ENCODE measurements around the gene EGFL6.
A peak's percentile ranks its signal among the peaks of the same experiment; 100 is the strongest.
"Not testable (repeated sequence)": the region's sequence is repeated elsewhere in the genome, so short reads cannot be mapped to it uniquely, and the experiment has no call there.

EGFL6 gene

DNA sequence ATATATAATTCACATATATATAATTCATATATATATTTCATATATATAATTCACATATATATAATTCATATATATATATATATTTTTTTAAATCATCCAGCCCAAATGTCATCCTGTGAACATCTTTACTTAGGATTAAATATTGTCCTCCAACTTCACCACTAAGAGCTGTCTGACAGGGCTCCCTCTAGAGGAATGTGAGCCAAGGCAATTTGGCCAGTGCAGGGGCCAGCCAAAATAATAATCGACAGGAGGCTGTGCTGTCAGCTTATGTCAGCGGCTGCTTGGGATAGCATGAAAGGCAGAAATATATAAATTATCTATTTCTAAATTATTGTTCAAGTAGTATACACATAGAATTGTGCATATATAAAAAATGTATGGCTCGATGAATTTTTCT lies 29.5 kb downstream of the EGFL6 start:
- no peak for DNase-seq

- DNase-seq = no peak
Measured at GRCh38 chrX:13599491-13599890, 30.1 kb downstream of the EGFL6 start.

DNA sequence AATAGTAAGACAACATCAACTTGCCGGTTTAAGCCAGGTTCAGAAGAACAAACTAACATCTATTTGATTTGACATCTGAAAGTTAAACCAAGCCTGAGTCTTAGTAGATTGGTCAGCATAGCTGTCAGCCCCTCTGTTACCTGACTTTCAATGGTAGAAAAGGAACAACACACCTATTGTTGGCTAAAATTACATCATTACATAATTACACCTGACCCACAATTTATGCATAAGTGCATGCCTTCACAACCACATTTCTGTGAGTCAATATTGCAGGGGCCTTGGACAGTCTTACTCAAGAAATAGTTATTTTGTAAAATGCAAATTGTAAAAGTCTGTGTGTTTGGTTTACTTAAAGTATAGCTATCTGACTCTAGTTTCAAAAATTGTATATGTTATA lies 36.2 kb downstream of the EGFL6 start:
- DNase-seq = no peak

DNA sequence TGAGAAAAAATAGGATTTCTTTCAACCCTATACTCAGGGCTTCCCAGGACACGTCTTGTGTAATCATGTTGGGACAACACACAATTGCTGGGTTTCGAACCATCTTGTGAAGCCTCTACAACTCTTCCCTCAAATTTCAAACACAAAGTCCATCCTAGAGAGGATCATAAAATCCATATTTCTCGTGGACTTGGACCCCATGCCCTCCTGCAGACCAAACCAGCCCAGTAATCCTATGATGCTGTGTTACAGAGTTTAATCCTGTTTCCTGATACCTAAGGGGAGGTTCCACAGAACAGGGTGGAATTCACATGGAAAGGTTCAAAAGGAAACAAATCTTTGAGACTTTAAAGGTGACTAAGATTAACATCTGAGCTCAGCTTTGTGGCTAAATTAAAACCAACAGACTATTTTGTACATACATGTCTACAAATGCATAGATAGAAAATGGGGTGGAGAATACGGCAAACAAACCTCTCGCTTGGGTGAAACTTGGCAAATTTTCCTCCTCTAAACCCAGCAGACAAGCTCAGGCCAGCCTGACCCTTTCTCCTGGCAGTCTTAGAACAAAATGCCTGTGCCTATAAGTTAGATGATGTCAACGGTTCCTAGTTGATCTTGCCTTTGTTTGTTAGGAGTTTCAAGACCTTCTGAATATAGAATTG lies 38.1 kb downstream of the EGFL6 start:
- no peak for DNase-seq

DNA sequence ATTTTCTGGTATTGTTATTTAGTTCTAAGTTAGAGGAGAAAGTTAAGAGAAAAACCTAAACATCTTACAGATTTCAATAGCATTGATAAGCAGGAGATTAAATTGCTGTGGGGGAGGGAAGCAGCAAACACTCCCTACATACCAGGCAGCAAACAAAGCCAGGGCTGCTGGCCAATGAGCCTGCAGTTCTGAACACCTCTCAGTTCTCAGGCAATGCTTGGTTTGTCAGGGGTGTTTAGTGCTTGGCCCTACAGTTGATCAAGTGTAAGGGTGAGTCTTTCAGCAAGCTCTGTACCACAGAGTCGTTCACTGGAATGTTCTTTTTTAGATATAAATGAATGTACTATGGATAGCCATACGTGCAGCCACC lies 38.6 kb downstream of the EGFL6 start:
- DNase-seq = no peak

- DNase-seq = no peak
Measured at GRCh38 chrX:13614154-13614553, 44.8 kb downstream of the EGFL6 start.

- no peak for DNase-seq
Measured at GRCh38 chrX:13620207-13620606, 50.8 kb downstream of the EGFL6 start.

DNA sequence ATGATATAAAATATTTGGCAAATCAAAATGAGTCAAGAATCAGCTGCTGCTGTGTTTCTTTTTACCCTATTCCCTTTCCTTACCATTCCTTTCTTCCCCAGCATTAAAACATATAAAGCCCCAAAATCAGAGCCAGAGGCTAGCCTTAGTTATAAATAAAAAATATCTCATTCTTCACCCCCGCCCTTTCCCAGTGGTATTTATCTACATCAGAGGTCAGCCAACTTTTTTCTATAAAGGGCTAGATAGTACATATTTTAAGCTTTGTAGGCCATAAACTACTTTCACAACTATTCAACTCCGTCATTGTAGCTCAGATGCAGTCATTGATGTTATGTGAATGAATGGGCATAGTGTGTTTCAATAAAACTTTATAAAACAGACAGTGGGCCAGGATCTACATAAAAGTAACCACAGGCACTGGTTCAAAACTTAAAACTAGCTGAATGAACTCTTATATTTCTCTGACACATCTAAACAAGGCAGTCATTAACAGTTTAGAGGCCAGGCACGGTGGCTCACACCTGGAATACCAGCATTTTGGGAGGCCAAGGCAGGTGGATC lies 53.1 kb downstream of the EGFL6 start:
- no peak for DNase-seq

DNA sequence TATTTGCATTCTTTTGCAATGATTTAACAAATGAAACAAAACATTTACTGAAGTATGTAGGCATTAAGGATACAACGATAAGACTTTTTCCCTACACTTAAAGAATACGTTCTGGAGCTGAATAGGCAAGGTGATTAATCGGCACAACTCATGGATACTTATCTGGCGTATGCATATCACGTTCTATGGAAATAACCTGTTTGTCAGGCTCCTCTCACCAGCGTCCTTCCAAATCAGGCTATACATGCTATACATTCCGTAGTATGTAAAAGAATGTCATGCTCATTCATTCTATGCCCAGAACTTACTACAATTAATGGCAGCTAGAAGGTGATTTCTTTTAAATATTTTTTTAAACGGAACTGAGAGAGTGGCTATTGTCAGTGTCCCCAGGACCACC lies 57.9 kb downstream of the EGFL6 start:
- no peak for DNase-seq

DNA sequence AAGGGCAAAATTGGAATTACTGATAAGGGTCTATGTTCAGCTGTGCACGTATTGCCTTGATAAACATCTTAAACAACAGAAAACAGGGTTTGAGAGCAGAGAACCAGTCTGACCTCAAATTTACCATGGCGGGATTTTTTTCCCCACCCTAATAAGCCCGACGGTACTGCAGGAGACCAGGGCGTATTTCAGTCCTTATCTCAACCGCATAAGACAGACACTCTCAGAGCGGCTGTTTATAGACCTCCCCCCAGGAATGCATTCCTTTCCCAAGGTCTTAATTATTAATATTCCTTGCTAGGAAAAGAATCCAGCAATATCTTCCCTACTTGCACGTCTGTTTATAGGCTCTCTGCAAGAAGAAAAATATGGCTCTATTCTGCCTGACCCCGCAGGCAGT lies 67.8 kb downstream of the EGFL6 start:
- DNase-seq = not testable (repeated sequence)

GRCh38 chrX:13638021-13638420 lies 68.6 kb downstream of the EGFL6 start:
- DNase-seq = no peak

DNA sequence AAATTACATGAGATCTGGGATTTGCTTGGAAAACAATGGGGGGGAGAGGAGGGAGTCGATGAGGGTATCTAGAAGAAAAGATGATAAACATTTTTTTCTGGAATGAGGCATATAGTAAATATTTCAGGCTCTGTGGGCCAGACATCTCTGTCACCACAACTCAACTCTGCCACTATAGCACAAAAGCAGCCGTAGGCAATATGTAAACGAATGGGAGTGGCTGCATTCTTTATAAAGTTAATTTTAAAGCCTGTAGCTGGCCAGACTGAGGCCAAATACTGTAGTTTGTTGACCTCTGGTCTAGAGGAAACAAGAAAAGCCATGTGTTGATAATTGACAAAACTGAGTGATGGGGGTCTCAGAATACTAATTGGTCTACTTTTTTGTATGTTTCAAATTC lies 69.4 kb downstream of the EGFL6 start:
- DNase-seq = no peak

GRCh38 chrX:13641684-13642083 lies 72.3 kb downstream of the EGFL6 start:
- not testable (repeated sequence) for DNase-seq

- DNase-seq = no peak
Measured at GRCh38 chrX:13645464-13646153, 76.2 kb downstream of the EGFL6 start.

GRCh38 chrX:13646154-13646549 lies 76.8 kb downstream of the EGFL6 start:
- peak; percentile 8 to 33 for DNase-seq

DNA sequence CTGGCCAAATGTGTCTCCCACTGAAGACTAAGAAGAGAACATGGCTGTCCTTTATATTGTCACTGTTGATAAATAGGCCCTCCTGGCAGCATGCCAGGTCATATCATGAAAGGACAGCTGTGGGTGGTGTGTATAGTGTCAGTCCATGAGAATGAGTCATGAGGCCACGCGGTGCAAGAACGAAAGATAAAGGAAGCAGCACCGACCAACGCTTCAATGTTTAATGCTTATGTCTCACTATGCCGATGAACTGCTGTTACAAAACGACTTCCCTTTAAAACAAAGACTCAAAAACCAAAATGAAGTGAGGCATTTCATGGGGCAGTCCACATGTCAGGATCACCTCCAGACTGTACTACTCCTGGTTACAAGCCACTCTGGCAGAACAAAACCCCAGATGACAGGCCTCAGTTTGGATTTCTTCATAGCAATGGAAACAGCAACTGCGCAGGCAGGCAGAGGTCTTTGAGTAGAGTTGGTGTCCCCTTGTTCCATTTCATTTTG lies 78.4 kb downstream of the EGFL6 start:
- DNase-seq = peak; percentile 56 to 63

DNA sequence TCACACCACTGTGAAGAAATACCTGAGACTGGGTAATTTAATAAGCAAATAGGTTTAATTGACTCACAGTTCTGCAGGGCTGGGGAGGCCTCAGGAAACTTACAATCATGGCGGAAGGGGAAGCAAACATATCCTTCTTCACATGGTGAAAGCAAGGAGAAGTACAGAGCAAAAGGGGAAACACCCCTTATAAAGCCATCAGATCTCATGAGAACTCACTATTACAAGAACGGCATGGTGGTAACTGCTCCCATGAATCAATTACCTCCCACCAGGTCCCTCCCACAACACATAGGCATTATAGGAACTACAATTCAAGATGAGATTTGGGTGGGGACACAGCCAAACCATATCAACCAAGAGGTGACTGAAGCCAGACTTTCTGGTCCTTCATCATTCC lies 78.9 kb downstream of the EGFL6 start:
- DNase-seq = not testable (repeated sequence)

- DNase-seq = no peak
Measured at GRCh38 chrX:13649838-13650237, 80.4 kb downstream of the EGFL6 start.

DNA sequence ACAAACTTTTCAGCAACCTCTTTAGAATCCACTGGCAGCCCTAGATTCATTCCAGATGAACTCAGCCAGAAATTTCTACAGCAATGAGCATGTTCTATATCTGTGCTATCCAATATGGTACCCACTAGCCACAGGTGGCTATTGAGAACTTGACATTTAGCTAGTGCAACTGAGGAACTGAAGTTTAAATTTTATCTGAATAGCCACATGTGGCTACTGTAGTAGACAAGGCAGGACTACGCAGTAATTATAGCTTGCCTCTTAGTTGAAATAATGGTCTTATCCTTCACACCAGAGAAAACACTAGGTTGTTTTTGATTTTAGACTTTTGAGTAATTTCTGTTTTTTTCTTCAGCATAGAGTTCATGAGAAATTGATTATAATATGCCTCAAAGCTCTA lies 80.9 kb downstream of the EGFL6 start:
- DNase-seq = no peak

DNA sequence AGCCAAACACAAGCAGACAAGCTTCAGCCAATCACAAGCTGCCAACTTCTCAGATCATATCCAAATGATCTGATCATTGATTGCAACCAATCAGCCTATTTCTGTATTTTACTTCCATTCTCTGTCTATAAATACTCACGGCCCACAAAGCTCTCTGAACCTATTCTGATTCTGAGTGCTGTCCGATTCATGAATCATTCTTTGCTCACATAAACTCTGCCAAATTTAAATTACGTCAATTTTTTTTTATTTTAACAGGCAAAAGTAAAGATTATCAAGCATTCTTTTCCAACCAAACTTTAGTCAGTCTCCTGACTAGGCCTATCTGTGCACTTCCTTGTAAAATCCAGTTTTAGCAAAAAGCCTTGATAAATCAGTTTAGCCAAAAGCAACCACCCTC lies 81.7 kb downstream of the EGFL6 start:
- no peak for DNase-seq

GRCh38 chrX:13652287-13652793 lies 82.9 kb downstream of the EGFL6 start:
- no peak for DNase-seq

GRCh38 chrX:13652850-13653693 lies 83.7 kb downstream of the EGFL6 start, which contains the start of gene TCEANC:
Gene TCEANC, plus strand, starts transcription at chrX:13653141. Its CDS starts 9,368 bp downstream, at chrX:13662509.
- peak; percentile 94 to 96 for DNase-seq

- DNase-seq = no peak
Measured at GRCh38 chrX:13654116-13654515, 84.7 kb downstream of the EGFL6 start.

Data from CD4-positive, alpha-beta T cell treated with Interferon alpha-2 for 1 hour (primary cell).